Neural cell (in vitro differentiated cells): Measurements from ENCODE around the gene MYH2. TPM values are rescaled to one million over a fixed set of nuclear protein-coding genes. Genes with fewer than 3 reads are reported as not detected.
"Not testable (repeated sequence)": the region's sequence is repeated elsewhere in the genome, so short reads cannot be mapped to it uniquely, and the experiment has no call there.

Source experiments
- H2AFZ ChIP-seq: fragments of 200-600, 300-800 bp; sonication (generic), shearing (Covaris generic); 2 replicates; pipeline ENCODE4 v1.6.0; 2014; ENCODE audit warnings: low read depth, mild to moderate bottlenecking, antibody characterized with exemption, low read length, moderate library complexity
- H3F3A ChIP-seq: fragments of 200-600 bp; shearing (Covaris generic); 2 replicates; pipeline ENCODE4 v1.6.1; 2016; ENCODE audit warnings: mild to moderate bottlenecking, moderate library complexity, mixed read lengths, antibody characterized with exemption, low read length; ENCODE audit not compliant: insufficient read depth, poor library complexity, severe bottlenecking
- H3K27ac ChIP-seq: fragments of 200-600, 300-800 bp; sonication (generic), shearing (Covaris generic); 2 replicates; pipeline ENCODE4 v1.5.1; 2014; ENCODE audit warnings: mild to moderate bottlenecking, low read length, moderate library complexity
- H3K27me3 ChIP-seq: fragments of 300-800, 200-600 bp; sonication (generic), shearing (Covaris generic); 2 replicates; pipeline ENCODE4 v1.6.0; 2014; ENCODE audit warnings: mild to moderate bottlenecking, low read depth, low read length, moderate library complexity; ENCODE audit not compliant: insufficient read depth
- H3K36me3 ChIP-seq: fragments of 300-800, 200-600 bp; sonication (generic), shearing (Covaris generic); 2 replicates; pipeline ENCODE4 v1.5.1; 2014; ENCODE audit warnings: mild to moderate bottlenecking, antibody characterized with exemption, low read length, moderate library complexity; ENCODE audit not compliant: insufficient read depth
- H3K4me2 ChIP-seq: fragments of 300-800, 200-600 bp; sonication (generic), shearing (Covaris generic); 2 replicates; pipeline ENCODE4 v1.6.0; 2014; ENCODE audit warnings: mild to moderate bottlenecking, low read length
- H3K4me3 ChIP-seq: fragments of 300-800, 200-600 bp; sonication (generic), shearing (Covaris generic); 2 replicates; pipeline ENCODE4 v1.5.1; 2014; ENCODE audit warnings: mild to moderate bottlenecking, low read length, moderate library complexity
- H3K79me2 ChIP-seq: fragments of 200-600 bp; shearing (Covaris generic); replicated peaks from 2 replicates; pipeline ENCODE4 v1.6.0; 2014; ENCODE audit warnings: mild to moderate bottlenecking, low read length, moderate library complexity; ENCODE audit not compliant: insufficient read depth
- H3K9ac ChIP-seq: fragments of 300-800, 200-600 bp; sonication (generic), shearing (Covaris generic); 2 replicates; pipeline ENCODE4 v1.6.1; 2016; ENCODE audit warnings: mild to moderate bottlenecking, low read length, mixed read lengths
- H3K9me2 ChIP-seq: fragments of 200-600 bp; shearing (Covaris generic); 2 replicates; pipeline ENCODE4 v1.6.1; 2016; ENCODE audit warnings: mild to moderate bottlenecking, low read length, mixed read lengths; ENCODE audit not compliant: insufficient read depth
- H3K9me3 ChIP-seq: fragments of 200-600, 300-800 bp; sonication (generic), shearing (Covaris generic); 2 replicates; pipeline ENCODE4 v1.6.1; 2016; ENCODE audit warnings: mild to moderate bottlenecking, mixed run types, low read length, moderate library complexity, mixed read lengths
- H4K20me1 ChIP-seq: fragments of 200-600 bp; shearing (Covaris generic); 2 replicates; pipeline ENCODE4 v1.6.1; 2016; ENCODE audit warnings: mild to moderate bottlenecking, mixed run types; ENCODE audit not compliant: insufficient read depth
- EZH2 ChIP-seq: fragments of 200-600, 300-800 bp; shearing (Covaris generic), sonication (generic); IDR thresholded peaks from 2 replicates; pipeline ENCODE4 v1.6.1; 2014; ENCODE audit warnings: antibody characterized with exemption, low read length, borderline replicate concordance, mild to moderate bottlenecking; ENCODE audit not compliant: insufficient read depth, poor library complexity, severe bottlenecking
- MXI1 ChIP-seq: fragments of 450-650 bp; conservative IDR thresholded peaks from 2 replicates; pipeline ENCODE4 v1.6.1; 2014; ENCODE audit warnings: antibody characterized with exemption, mild to moderate bottlenecking; ENCODE audit not compliant: poor library complexity, severe bottlenecking
- POLR2AphosphoS5 ChIP-seq: IDR thresholded peaks from 2 replicates; pipeline ENCODE4 v1.6.1; 2012
- RAD21 ChIP-seq: fragments of 450-650 bp; conservative IDR thresholded peaks from 2 replicates; pipeline ENCODE4 v1.6.1; 2014; ENCODE audit warnings: antibody characterized with exemption, mild to moderate bottlenecking, moderate library complexity
- SMC3 ChIP-seq: fragments of 450-650 bp; conservative IDR thresholded peaks from 2 replicates; pipeline ENCODE4 v1.6.1; 2014; ENCODE audit warnings: antibody characterized with exemption, mild to moderate bottlenecking, moderate library complexity; ENCODE audit not compliant: poor library complexity
- polyA plus RNA-seq: library from polyadenylated mRNA; depleted of rRNA; stranded (reverse); fragments of >200 nt; gene quantifications from 2 replicates; pipeline ENCODE4 v1.2.3, GENCODE V29; 2014
- TF ChIP-seq, protein P1 (sequence below): IDR thresholded peaks from 2 replicates; pipeline ENCODE4 v1.6.1; 2012; ENCODE audit warnings: borderline replicate concordance
- TF ChIP-seq, protein P2 (sequence below): fragments of 450-650 bp; IDR thresholded peaks from 2 replicates; pipeline ENCODE4 v1.5.1; 2014; ENCODE audit warnings: antibody characterized with exemption, mild to moderate bottlenecking, moderate library complexity; ENCODE audit not compliant: poor library complexity, severe bottlenecking

Gene MYH2
- polyA plus RNA-seq, 1 donor from 2014 or later: 0.04 TPM

DNA sequence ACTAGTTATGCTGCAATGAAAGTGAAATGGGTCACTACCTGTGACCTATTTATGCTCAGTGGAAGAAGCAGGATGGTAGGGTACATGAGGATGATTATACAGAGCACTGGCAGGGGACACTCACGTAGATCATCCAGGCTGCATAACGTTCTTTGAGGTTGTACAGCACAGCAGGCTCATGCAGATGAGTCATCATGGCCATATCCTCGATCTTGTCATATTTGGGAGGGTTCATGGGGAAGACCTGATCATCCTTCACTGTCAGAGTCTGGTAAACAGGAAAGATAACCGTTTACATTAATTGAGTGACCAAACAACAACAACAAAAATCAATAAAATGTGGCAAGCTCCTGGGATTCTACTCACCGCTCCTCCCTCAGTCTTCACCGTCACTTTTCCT, 2.1 kb downstream of the MYH2 start:
- H3K27ac ChIP-seq: no peak overlapping the region

DNA sequence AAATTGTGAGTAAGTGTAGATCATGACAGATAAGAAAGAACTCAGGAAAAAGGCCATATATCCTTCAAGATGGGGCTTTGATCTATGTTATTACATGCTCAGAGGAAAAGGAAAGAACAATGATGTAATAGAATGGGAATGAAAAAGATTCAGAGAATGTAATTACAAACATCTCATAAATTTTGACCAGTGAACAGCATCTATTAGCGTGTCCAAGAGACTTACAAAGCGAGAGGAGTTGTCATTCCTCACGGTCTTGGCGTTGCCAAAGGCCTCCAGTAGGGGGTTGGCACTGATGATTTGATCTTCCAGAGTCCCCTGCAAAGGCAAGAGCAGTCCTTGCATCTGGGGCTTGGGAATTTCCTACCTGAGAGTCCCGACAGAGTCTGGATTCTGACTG, 6.0 kb downstream of the MYH2 start:
- H3K79me2 ChIP-seq, H3K36me3 ChIP-seq, H4K20me1 ChIP-seq, H3K27me3 ChIP-seq, H3F3A ChIP-seq, H3K9me2 ChIP-seq, H3K27ac ChIP-seq, H3K4me2 ChIP-seq, H3K9me3 ChIP-seq, H2AFZ ChIP-seq, H3K9ac ChIP-seq, H3K4me3 ChIP-seq: not testable (repeated sequence)

More for the DNA sequence above, 2.1 kb downstream of the MYH2 start:
- Histone ChIP-seq H3K79me2 (no peaks in the 10 kb centered on the region), H3K9ac (no peak overlapping the region), H3K36me3 (no peaks in the 10 kb centered on the region), H3K4me2 (no peak overlapping the region), H3K9me3 (no peaks in the 10 kb centered on the region), H3F3A (no peaks in the 10 kb centered on the region), H4K20me1 (no peaks in the 10 kb centered on the region), H3K4me3 (no peak overlapping the region), H3K9me2 (no peaks in the 10 kb centered on the region), H3K27me3 (no peaks in the 10 kb centered on the region), H2AFZ (no peak overlapping the region)
- TF ChIP-seq POLR2AphosphoS5 (no peak), SMC3 (no peak)
- TF ChIP-seq, protein P1, sequence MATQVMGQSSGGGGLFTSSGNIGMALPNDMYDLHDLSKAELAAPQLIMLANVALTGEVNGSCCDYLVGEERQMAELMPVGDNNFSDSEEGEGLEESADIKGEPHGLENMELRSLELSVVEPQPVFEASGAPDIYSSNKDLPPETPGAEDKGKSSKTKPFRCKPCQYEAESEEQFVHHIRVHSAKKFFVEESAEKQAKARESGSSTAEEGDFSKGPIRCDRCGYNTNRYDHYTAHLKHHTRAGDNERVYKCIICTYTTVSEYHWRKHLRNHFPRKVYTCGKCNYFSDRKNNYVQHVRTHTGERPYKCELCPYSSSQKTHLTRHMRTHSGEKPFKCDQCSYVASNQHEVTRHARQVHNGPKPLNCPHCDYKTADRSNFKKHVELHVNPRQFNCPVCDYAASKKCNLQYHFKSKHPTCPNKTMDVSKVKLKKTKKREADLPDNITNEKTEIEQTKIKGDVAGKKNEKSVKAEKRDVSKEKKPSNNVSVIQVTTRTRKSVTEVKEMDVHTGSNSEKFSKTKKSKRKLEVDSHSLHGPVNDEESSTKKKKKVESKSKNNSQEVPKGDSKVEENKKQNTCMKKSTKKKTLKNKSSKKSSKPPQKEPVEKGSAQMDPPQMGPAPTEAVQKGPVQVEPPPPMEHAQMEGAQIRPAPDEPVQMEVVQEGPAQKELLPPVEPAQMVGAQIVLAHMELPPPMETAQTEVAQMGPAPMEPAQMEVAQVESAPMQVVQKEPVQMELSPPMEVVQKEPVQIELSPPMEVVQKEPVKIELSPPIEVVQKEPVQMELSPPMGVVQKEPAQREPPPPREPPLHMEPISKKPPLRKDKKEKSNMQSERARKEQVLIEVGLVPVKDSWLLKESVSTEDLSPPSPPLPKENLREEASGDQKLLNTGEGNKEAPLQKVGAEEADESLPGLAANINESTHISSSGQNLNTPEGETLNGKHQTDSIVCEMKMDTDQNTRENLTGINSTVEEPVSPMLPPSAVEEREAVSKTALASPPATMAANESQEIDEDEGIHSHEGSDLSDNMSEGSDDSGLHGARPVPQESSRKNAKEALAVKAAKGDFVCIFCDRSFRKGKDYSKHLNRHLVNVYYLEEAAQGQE: no peak
- TF ChIP-seq, protein P2, sequence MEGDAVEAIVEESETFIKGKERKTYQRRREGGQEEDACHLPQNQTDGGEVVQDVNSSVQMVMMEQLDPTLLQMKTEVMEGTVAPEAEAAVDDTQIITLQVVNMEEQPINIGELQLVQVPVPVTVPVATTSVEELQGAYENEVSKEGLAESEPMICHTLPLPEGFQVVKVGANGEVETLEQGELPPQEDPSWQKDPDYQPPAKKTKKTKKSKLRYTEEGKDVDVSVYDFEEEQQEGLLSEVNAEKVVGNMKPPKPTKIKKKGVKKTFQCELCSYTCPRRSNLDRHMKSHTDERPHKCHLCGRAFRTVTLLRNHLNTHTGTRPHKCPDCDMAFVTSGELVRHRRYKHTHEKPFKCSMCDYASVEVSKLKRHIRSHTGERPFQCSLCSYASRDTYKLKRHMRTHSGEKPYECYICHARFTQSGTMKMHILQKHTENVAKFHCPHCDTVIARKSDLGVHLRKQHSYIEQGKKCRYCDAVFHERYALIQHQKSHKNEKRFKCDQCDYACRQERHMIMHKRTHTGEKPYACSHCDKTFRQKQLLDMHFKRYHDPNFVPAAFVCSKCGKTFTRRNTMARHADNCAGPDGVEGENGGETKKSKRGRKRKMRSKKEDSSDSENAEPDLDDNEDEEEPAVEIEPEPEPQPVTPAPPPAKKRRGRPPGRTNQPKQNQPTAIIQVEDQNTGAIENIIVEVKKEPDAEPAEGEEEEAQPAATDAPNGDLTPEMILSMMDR: no peak

DNA sequence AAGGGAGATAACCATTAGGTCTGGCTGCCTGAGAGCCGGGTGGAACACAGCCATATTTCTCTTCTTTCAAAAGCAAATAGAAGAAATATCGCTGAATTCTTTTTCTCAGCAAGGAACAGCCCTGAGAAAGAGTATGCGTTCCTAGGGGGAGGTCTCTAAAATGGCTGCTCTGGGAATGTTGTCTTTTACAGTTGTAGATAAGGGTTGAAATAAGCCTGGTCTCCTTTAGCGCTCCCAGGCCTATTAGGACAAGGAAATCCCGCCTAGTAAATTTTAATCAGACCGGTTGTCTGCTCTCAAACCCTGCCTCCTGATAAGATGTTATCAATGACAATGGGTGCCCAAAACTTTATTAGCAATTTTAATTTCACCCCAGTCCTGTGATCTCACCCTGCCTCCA, 8.3 kb downstream of the MYH2 start:
- not testable (repeated sequence) for H3K27me3 ChIP-seq, H3K79me2 ChIP-seq, H4K20me1 ChIP-seq, H3F3A ChIP-seq, H3K36me3 ChIP-seq, H3K27ac ChIP-seq, H3K9me2 ChIP-seq, H3K4me3 ChIP-seq, H3K9ac ChIP-seq, H3K9me3 ChIP-seq, H2AFZ ChIP-seq, H3K4me2 ChIP-seq

DNA sequence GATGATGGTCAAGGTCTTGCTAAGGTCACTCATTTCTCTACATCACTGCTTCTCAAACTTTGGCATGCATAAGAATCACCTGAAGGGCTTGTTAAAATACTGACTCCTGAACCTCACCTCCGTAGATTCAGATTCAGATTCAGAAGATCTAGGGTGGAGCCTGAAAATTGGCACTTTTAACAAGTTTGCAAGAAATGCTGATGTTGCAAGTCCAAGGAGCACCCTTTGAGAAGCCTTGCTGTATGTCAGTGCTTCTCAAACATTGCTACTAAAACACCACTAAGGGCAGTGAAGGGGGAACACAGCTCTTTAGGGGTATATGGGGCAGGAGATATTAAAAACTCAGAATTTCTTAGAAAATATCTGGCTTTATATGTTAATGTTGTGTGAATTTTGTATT, 17.4 kb downstream of the MYH2 start:
- Histone ChIP-seq H3K9me2 (no peaks in the 10 kb centered on the region), H3K36me3 (no peaks in the 10 kb centered on the region), H3K9ac (no peak overlapping the region), H3K27ac (no peak overlapping the region), H3K9me3 (no peaks in the 10 kb centered on the region), H3K79me2 (no peaks in the 10 kb centered on the region), H4K20me1 (no peaks in the 10 kb centered on the region), H3F3A (no peaks in the 10 kb centered on the region), H3K27me3 (no peaks in the 10 kb centered on the region), H3K4me3 (no peak overlapping the region), H2AFZ (no peak overlapping the region), H3K4me2 (no peak overlapping the region)
- TF ChIP-seq EZH2: no peak
- TF ChIP-seq MXI1: no peak
- TF ChIP-seq, protein P2: no peak
- TF ChIP-seq, protein P1: no peak
- TF ChIP-seq RAD21: no peak
- no peak for TF ChIP-seq SMC3
